Gastroesophageal sphincter (tissue), 3 donors: ENCODE measurements around the gene GGT1.

ENCODE experiments used
- CTCF ChIP-seq, 4 experiments: fragments of 200-600 bp in 2 of 4; fragments of 450-650 bp in 2 of 4; sonication (generic) in 1 of 4; IDR thresholded peaks; one replicate each; pipeline ENCODE4 v1.5.1; 2017 to 2019; ENCODE audit warnings: antibody characterized with exemption in 4 of 4, mild to moderate bottlenecking in 2 of 4, moderate library complexity in 2 of 4
- POLR2A ChIP-seq, 2 donors: fragments of 450-650 bp; IDR thresholded peaks; one replicate each; pipeline ENCODE4 v1.6.1; 2017; ENCODE audit warnings: antibody characterized with exemption in 2 of 2, mild to moderate bottlenecking in 2 of 2, moderate library complexity in 1 of 2
- POLR2AphosphoS5 ChIP-seq: sonication (generic); formaldehyde crosslinking; IDR thresholded peaks from one replicate; pipeline ENCODE4 v1.6.1; 2017; ENCODE audit warnings: antibody characterized with exemption

DNA sequence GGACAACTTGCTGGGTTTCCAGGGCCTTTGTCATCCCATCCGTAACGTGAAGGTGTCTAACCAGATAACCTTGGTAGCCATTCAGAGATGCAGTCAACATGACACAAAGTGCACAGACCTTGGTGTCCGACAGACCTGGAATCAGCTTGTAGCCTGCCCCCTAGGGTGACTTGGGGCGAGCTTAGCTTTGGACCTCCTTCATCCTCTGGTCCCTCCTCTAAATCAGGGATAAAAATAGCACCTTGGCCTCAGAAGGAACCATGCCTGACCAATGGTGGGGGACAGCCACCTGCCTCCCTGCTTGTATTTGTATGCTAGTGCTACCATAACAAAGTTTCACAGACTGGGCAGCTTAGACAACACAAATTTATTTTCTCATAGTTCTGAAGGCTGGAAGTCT, 43.5 kb upstream of the GGT1 start:
- TF ChIP-seq CTCF (IDR thresholded peaks at IDR 0.05) (no peak), POLR2AphosphoS5 (no peak), POLR2A (IDR thresholded peaks at IDR 0.05) (no peak)
